ENCODE data around the gene GRIK1. TPM values are rescaled to one million over a fixed set of nuclear protein-coding genes. Genes with fewer than 3 reads are reported as not detected.

GRIK1 gene
- total RNA-seq, 4 donors from 2014 or later: not detected

DNA sequence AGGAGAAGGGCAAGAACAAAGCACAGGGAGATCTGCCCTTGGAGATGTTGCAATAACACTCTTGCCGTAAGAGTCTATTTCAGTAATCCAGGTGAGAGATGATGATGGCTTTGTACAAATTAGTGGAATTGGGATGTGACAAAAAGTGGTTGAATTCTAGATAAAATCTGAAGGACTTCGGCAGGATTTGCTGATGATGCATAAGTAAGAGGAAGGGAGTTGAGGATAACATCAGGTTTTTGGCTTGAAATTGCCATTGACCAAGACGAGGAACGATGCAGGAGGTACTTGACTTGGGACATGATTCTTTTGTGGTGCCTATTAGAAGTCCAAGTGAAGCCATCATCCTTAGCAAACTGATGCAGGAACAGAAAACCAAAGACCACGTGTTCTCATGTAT is 238.1 kb downstream of the GRIK1 start:
- Histone ChIP-seq H3K9me3 (no peaks in the 10 kb centered on the region), H3K27me3 (no peaks in the 10 kb centered on the region), H3K27ac (no peak overlapping the region), H3K36me3 (no peaks in the 10 kb centered on the region), H3K4me3 (no peak overlapping the region), H3K4me1 (no peaks in the 10 kb centered on the region)
- intact Hi-C loops (cut with DNase I; ENCODE audit: low total_unique reads): no loop called here
- in situ Hi-C loops (cut with MboI; ENCODE audit: low pct_ligation_motif_present in 1 of 4, low pct_unique_long_range_greater_than_20kb in 1 of 4, low sequenced_read_pairs in 3 of 4): no loop called here
- DNase-seq: no peak
- TF ChIP-seq POLR2A (IDR thresholded peaks at IDR 0.05) (no peak), POLR2AphosphoS5 (IDR thresholded peaks at IDR 0.05) (no peak), EP300 (IDR thresholded peaks at IDR 0.05; ENCODE audit: low read depth) (no peak)
- TF ChIP-seq, protein P1, sequence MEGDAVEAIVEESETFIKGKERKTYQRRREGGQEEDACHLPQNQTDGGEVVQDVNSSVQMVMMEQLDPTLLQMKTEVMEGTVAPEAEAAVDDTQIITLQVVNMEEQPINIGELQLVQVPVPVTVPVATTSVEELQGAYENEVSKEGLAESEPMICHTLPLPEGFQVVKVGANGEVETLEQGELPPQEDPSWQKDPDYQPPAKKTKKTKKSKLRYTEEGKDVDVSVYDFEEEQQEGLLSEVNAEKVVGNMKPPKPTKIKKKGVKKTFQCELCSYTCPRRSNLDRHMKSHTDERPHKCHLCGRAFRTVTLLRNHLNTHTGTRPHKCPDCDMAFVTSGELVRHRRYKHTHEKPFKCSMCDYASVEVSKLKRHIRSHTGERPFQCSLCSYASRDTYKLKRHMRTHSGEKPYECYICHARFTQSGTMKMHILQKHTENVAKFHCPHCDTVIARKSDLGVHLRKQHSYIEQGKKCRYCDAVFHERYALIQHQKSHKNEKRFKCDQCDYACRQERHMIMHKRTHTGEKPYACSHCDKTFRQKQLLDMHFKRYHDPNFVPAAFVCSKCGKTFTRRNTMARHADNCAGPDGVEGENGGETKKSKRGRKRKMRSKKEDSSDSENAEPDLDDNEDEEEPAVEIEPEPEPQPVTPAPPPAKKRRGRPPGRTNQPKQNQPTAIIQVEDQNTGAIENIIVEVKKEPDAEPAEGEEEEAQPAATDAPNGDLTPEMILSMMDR (IDR thresholded peaks at IDR 0.05): no peak
- WGBS, 2 donors (ENCODE audit: low coverage in 1 of 2): 91 to 92% methylated on average over 5 of the region's 5 CpGs

DNA sequence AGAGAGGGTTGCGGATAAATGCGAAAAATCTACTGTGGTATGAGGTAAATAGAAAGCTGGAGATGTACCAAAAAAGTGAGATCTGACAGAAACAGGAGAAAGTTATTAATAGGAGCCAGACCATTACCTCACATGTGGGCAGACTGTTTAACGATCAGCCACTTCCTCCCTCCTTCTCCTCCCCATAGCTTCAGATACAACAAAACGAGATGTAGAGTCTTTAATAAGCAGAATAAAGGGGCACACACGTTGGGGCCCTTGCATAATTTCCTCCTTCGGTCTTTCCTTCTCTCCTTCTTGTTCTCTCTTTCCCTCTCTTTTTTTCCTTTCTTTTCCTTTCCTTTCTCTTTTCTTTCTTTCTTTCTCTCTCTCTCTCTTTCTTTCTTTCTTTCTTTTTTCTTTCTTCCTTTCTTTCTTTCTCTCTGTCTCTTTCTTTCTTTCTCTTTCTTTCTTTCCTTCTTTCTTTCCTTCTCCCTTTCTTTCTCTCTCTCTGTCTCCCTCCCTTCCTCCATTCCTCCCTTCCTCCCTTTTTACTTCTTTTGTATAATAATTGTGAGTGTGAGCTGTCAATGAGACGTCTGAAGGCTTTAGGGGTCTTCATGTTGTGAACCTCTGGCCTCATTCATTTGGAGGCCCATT is 242.1 kb downstream of the GRIK1 start:
- 59 to 61% methylated on average over 7 of the region's 7 CpGs for WGBS, 2 donors (ENCODE audit: low coverage in 1 of 2)
- Histone ChIP-seq H3K9me3 (no peaks in the 10 kb centered on the region), H3K4me3 (no peak overlapping the region), H3K36me3 (no peaks in the 10 kb centered on the region), H3K4me1 (no peaks in the 10 kb centered on the region), H3K27me3 (no peaks in the 10 kb centered on the region), H3K27ac (no peak overlapping the region)
- DNase-seq: no peak
- in situ Hi-C loops (cut with MboI; ENCODE audit: low pct_ligation_motif_present in 1 of 4, low pct_unique_long_range_greater_than_20kb in 1 of 4, low sequenced_read_pairs in 3 of 4) (no loop called here), intact Hi-C loops (cut with DNase I; ENCODE audit: low total_unique reads) (no loop called here)
- no peak for TF ChIP-seq EP300 (IDR thresholded peaks at IDR 0.05; ENCODE audit: low read depth)

DNA sequence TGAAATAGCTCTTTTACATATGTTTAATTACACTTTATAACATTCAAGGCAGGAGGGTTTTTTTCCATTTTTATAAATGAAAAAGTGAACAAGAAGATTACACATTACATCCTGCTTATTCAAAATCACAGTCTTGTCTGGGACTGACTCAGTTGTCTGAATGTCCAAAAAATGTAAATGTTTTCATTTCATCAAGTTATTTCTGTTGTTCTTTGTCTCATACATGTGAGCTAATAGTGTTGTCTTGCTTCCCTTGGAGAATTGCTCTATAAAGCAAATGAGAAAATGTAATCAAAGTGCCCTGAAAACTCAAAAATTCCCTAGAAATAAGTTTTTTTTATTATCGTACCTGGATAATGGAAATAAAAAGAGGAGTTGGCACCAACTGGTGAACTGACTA is 242.9 kb downstream of the GRIK1 start:
- in situ Hi-C loops (cut with MboI; ENCODE audit: low pct_ligation_motif_present in 1 of 4, low pct_unique_long_range_greater_than_20kb in 1 of 4, low sequenced_read_pairs in 3 of 4): no loop called here
- Histone ChIP-seq H3K4me3 (no peak overlapping the region), H3K36me3 (no peaks in the 10 kb centered on the region), H3K27me3 (no peaks in the 10 kb centered on the region), H3K27ac (no peak overlapping the region), H3K4me1 (no peaks in the 10 kb centered on the region), H3K9me3 (no peaks in the 10 kb centered on the region)
- 80 to 88% methylated on average over 1 of the region's 1 CpG for WGBS, 2 donors (ENCODE audit: low coverage in 1 of 2)
- intact Hi-C loops (cut with DNase I; ENCODE audit: low total_unique reads): no loop called here
- DNase-seq: no peak
- TF ChIP-seq EP300 (IDR thresholded peaks at IDR 0.05; ENCODE audit: low read depth) (no peak), POLR2A (IDR thresholded peaks at IDR 0.05) (no peak)
- TF ChIP-seq, protein P1 (IDR thresholded peaks at IDR 0.05): no peak

DNA sequence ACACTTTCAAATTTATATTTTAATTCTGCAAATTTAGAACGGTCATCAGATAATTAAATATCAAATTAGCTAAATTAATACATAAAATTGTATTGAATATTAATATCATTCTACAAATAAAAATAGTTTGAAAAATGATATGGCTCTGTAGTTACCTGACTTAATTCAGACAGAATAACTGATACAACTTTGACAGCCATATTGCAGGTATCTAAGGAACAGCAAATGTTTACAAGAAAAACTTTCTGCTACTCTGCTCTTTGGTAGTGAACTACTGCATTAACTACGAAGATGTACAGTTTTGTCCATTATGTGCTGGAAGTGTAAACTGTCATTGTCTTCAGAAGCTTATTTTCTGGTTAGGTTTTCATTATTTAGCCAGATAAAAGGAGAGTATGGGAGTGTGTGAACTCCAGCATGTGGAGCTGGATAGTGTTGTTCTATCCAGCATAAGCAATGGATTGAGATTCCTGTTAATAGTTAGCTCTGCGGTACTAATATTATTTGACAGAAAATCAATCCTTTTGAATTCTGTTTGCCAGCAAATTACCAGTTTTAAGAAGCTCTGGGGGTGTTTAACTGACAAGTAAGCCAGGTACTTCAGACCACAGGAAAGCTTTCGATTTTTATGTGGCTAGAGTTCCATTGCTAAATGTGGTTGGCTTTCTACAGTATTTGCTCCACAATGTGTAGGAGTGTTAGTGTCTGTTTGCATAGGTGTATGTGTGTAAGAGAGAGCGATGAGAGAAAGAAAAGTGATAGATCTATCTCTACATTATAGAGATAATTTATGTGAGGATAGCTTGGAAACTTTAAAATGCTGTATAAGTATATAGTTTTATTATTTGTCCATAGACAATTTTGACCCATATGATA is 247.9 kb downstream of the GRIK1 start:
- Histone ChIP-seq H3K27ac (no peak overlapping the region), H3K36me3 (no peaks in the 10 kb centered on the region), H3K27me3 (no peaks in the 10 kb centered on the region), H3K4me3 (no peak overlapping the region), H3K4me1 (no peaks in the 10 kb centered on the region), H3K9me3 (no peaks in the 10 kb centered on the region)
- intact Hi-C loops (cut with DNase I; ENCODE audit: low total_unique reads) (no loop called here), in situ Hi-C loops (cut with MboI; ENCODE audit: low pct_ligation_motif_present in 1 of 4, low pct_unique_long_range_greater_than_20kb in 1 of 4, low sequenced_read_pairs in 3 of 4) (no loop called here)
- no peak for DNase-seq
- TF ChIP-seq, protein P1 (IDR thresholded peaks at IDR 0.05): no peak
- no peak for TF ChIP-seq EP300 (IDR thresholded peaks at IDR 0.05; ENCODE audit: low read depth)
- no peak for TF ChIP-seq POLR2AphosphoS5 (IDR thresholded peaks at IDR 0.05)
- no peak for TF ChIP-seq POLR2A (IDR thresholded peaks at IDR 0.05)
- WGBS, 2 donors (ENCODE audit: low coverage in 1 of 2): 82 to 83% methylated on average over 4 to 5 of the region's 5 CpGs
